H9 (cell line): ENCODE data around the gene ZNF205. TPM values are rescaled to one million over a fixed set of nuclear protein-coding genes. Genes with fewer than 3 reads are reported as not detected.

Experiments used
- DNase-seq: peaks from one replicate; pipeline ENCODE4 v3.0.0-alpha.2; 2017
- H2AFZ ChIP-seq: one replicate; pipeline ENCODE4 v1.6.1; 2013; ENCODE audit warnings: mild to moderate bottlenecking, low read length, control low read depth, moderate library complexity
- H2AK5ac ChIP-seq: 2 replicates; pipeline ENCODE4 v1.6.1; 2013; ENCODE audit warnings: low read length, control low read depth, mixed read lengths; ENCODE audit not compliant: insufficient read length
- H2BK120ac ChIP-seq: one replicate; pipeline ENCODE4 v1.6.1; 2013; ENCODE audit warnings: low read depth, mild to moderate bottlenecking, low read length, control low read depth, inconsistent platforms; ENCODE audit not compliant: poor library complexity, severe bottlenecking
- H2BK12ac ChIP-seq: 2 replicates; pipeline ENCODE4 v1.6.1; 2013; ENCODE audit warnings: low read length, control low read depth, mixed read lengths, low read depth; ENCODE audit not compliant: insufficient read length
- H2BK15ac ChIP-seq: 2 replicates; pipeline ENCODE4 v1.6.1; 2013; ENCODE audit warnings: low read depth, low read length, control low read depth
- H2BK20ac ChIP-seq: one replicate; pipeline ENCODE4 v1.6.1; 2013; ENCODE audit warnings: low read depth, mild to moderate bottlenecking, low read length, control low read depth, inconsistent platforms; ENCODE audit not compliant: poor library complexity, severe bottlenecking
- H2BK5ac ChIP-seq: 2 replicates; pipeline ENCODE4 v1.6.1; 2013; ENCODE audit warnings: low read length, control low read depth, mixed read lengths; ENCODE audit not compliant: insufficient read length
- H3K14ac ChIP-seq: 2 replicates; pipeline ENCODE4 v1.6.1; 2013; ENCODE audit warnings: low read length, control low read depth; ENCODE audit not compliant: insufficient read depth
- H3K18ac ChIP-seq: 2 replicates; pipeline ENCODE4 v1.6.1; 2013; ENCODE audit warnings: low read depth, mild to moderate bottlenecking, mixed read lengths, low read length, control low read depth; ENCODE audit not compliant: insufficient read length
- H3K23ac ChIP-seq: 2 replicates; pipeline ENCODE4 v1.6.1; 2013; ENCODE audit warnings: low read length, control low read depth, mixed read lengths, low read depth; ENCODE audit not compliant: insufficient read length
- H3K23me2 ChIP-seq: 2 replicates; pipeline ENCODE4 v1.6.1; 2013; ENCODE audit warnings: low read depth, mild to moderate bottlenecking, mixed read lengths, low read length, control low read depth; ENCODE audit not compliant: insufficient read length, poor library complexity, severe bottlenecking
- H3K27ac ChIP-seq: 2 replicates; pipeline ENCODE4 v1.5.1; 2013; ENCODE audit warnings: low read length, control low read depth, mixed read lengths, low read depth; ENCODE audit not compliant: insufficient read length
- H3K27me3 ChIP-seq: 2 replicates; pipeline ENCODE4 v1.6.1; 2013; ENCODE audit warnings: low read length, control low read depth, inconsistent platforms; ENCODE audit not compliant: insufficient read depth
- H3K4ac ChIP-seq: 2 replicates; pipeline ENCODE4 v1.6.1; 2013; ENCODE audit warnings: low read depth, mild to moderate bottlenecking, control low read depth, inconsistent platforms, low read length, moderate library complexity
- H3K4me1 ChIP-seq: 2 replicates; pipeline ENCODE4 v1.6.1; 2013; ENCODE audit warnings: low read length, control low read depth, inconsistent platforms; ENCODE audit not compliant: insufficient read depth
- H3K4me2 ChIP-seq: 2 replicates; pipeline ENCODE4 v1.6.1; 2013; ENCODE audit warnings: low read length, control low read depth, mixed read lengths; ENCODE audit not compliant: insufficient read length, insufficient read depth
- H3K56ac ChIP-seq: 2 replicates; pipeline ENCODE4 v1.6.1; 2013; ENCODE audit warnings: low read depth, mild to moderate bottlenecking, mixed read lengths, low read length, control low read depth; ENCODE audit not compliant: insufficient read length
- H3K79me1 ChIP-seq: 2 replicates; pipeline ENCODE4 v1.6.1; 2013; ENCODE audit warnings: low read depth, mild to moderate bottlenecking, moderate library complexity, low read length, control low read depth, inconsistent platforms; ENCODE audit not compliant: insufficient read depth, poor library complexity, severe bottlenecking
- H3K79me2 ChIP-seq: 2 replicates; pipeline ENCODE4 v1.6.1; 2013; ENCODE audit warnings: low read length, control low read depth, inconsistent platforms; ENCODE audit not compliant: insufficient read depth
- H3K9ac ChIP-seq: 2 replicates; pipeline ENCODE4 v1.6.1; 2013; ENCODE audit warnings: low read length, control low read depth, mixed read lengths; ENCODE audit not compliant: insufficient read length; ENCODE audit errors: extremely low read depth
- H3K9me3 ChIP-seq: one replicate; pipeline ENCODE4 v1.6.1; 2013; ENCODE audit warnings: low read depth, low read length, inconsistent platforms; ENCODE audit not compliant: control insufficient read depth
- H3T11ph ChIP-seq: one replicate; pipeline ENCODE4 v1.6.1; 2013; ENCODE audit warnings: mild to moderate bottlenecking, low read length, control low read depth, inconsistent platforms
- H4K20me1 ChIP-seq: one replicate; pipeline ENCODE4 v1.6.1; 2013; ENCODE audit not compliant: control insufficient read depth, insufficient read length, insufficient read depth
- H4K5ac ChIP-seq: 2 replicates; pipeline ENCODE4 v1.6.1; 2013; ENCODE audit warnings: low read depth, mild to moderate bottlenecking, mixed read lengths, low read length, control low read depth; ENCODE audit not compliant: insufficient read length
- H4K8ac ChIP-seq: replicated peaks from 2 replicates; pipeline ENCODE4 v1.6.1; 2013; ENCODE audit warnings: low read length, control low read depth, mixed read lengths, low read depth; ENCODE audit not compliant: insufficient read length
- H4K91ac ChIP-seq: 2 replicates; pipeline ENCODE4 v1.6.1; 2013; ENCODE audit warnings: low read depth, mild to moderate bottlenecking, moderate library complexity, mixed read lengths, low read length, control low read depth; ENCODE audit not compliant: insufficient read length
- H3K27ac Mint-ChIP-seq, 3 experiments: 2 replicates in 2 of 3; 3 replicates in 1 of 3; pipeline ENCODE4 v1.8.0; 2020 to 2021; ENCODE audit warnings: mixed read lengths in 3 of 3, mild to moderate bottlenecking in 1 of 3, moderate library complexity in 1 of 3
- H3K27me3 Mint-ChIP-seq: 2 replicates; pipeline ENCODE4 v1.8.0; 2021; ENCODE audit warnings: low read depth, mild to moderate bottlenecking, moderate library complexity, mixed read lengths
- H3K36me3 Mint-ChIP-seq, 3 experiments: 2 replicates in 2 of 3; 3 replicates in 1 of 3; pipeline ENCODE4 v1.8.0; 2020 to 2021; ENCODE audit warnings: low read depth in 3 of 3, mixed read lengths in 3 of 3; ENCODE audit not compliant: insufficient read depth in 1 of 3
- H3K4me1 Mint-ChIP-seq, 2 experiments: 2 replicates each; pipeline ENCODE4 v1.8.0; 2020; ENCODE audit warnings: mixed read lengths in 2 of 2
- H3K4me3 Mint-ChIP-seq, 2 experiments: 2 replicates in 1 of 2; 3 replicates in 1 of 2; pipeline ENCODE4 v1.8.0; 2020 to 2021; ENCODE audit warnings: mild to moderate bottlenecking in 2 of 2, mixed read lengths in 2 of 2, moderate library complexity in 1 of 2
- H3K9me3 Mint-ChIP-seq, 2 experiments: 2 replicates in 1 of 2; 3 replicates in 1 of 2; pipeline ENCODE4 v1.8.0; 2020; ENCODE audit warnings: mild to moderate bottlenecking in 2 of 2, mixed read lengths in 2 of 2, moderate library complexity in 1 of 2
- WGBS: extraction: QIAGEN DNeasy Blood & Tissue Kit; methylation state at CpG from one replicate; pipeline ENCODE4 v1.1.7; 2013; ENCODE audit warnings: missing lambda C conversion rate, low lambda C conversion rate, mixed read lengths; ENCODE audit not compliant: insufficient read length; ENCODE audit errors: extremely low coverage; 5-methylcytosine and 5-hydroxymethylcytosine counted together
- total RNA-seq: library from RNA; stranded (reverse); gene quantifications from 2 replicates; pipeline ENCODE4 v1.2.1, GENCODE V29; 2021
- TF ChIP-seq, protein P1 (sequence below): fragments of 200-600 bp; sonication (generic); conservative IDR thresholded peaks from 3 replicates; pipeline ENCODE4 v1.8.0; 2021; ENCODE audit warnings: antibody characterized with exemption, mild to moderate bottlenecking

Gene ZNF205
- total RNA-seq, 1 experiment from 2014 or later = 16.8 TPM

DNA sequence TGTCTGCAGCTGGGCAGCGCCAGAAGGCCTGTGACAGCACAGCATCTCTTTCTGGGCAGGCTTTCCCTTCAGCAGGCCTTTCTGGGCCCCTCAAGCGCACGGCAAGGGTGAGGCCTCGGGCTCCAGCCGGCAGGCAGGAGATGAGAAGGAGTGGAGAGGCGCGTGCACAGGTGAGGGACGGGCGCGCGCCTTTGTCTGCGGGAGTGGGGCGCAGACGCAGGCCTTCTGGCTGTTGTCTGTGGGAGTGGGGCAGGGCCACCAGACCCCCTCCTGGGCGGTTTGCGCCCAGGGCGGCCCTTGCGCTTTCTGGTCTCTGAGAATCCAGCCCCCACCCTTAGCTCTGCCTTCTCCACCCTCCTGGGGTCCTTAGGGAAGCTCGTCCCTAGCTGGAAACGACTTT lies 6.5 kb downstream of the ZNF205 start:
- Mint-ChIP-seq H3K27ac (no peak overlapping the region), H3K36me3 (peaks cover 14 to 45% (median 30%) of the 10 kb centered on the region in 3 experiments), H3K27me3 (no peaks in the 10 kb centered on the region; the same call in 1 of the 2 replicates), H3K4me3 (no peak overlapping the region), H3K9me3 (no peaks in the 10 kb centered on the region), H3K4me1 (peaks cover 9 to 10% of the 10 kb centered on the region in 2 experiments)
- H3K4ac ChIP-seq = no peak overlapping the region
- no peak overlapping the region for H3T11ph ChIP-seq
- WGBS = no CpG with 5 or more reads among the region's 20 CpGs
- H2AK5ac ChIP-seq = no peak overlapping the region
- H3K27ac ChIP-seq = no peak overlapping the region
- H3K23me2 ChIP-seq = peaks cover 4% of the 10 kb centered on the region
- no peak overlapping the region for H2BK12ac ChIP-seq
- no peaks in the 10 kb centered on the region for H3K4me1 ChIP-seq
- no peak overlapping the region for H4K91ac ChIP-seq
- no peak overlapping the region for H3K9ac ChIP-seq
- no peak overlapping the region for H2BK20ac ChIP-seq
- no peak overlapping the region for H2AFZ ChIP-seq
- TF ChIP-seq, protein P1, sequence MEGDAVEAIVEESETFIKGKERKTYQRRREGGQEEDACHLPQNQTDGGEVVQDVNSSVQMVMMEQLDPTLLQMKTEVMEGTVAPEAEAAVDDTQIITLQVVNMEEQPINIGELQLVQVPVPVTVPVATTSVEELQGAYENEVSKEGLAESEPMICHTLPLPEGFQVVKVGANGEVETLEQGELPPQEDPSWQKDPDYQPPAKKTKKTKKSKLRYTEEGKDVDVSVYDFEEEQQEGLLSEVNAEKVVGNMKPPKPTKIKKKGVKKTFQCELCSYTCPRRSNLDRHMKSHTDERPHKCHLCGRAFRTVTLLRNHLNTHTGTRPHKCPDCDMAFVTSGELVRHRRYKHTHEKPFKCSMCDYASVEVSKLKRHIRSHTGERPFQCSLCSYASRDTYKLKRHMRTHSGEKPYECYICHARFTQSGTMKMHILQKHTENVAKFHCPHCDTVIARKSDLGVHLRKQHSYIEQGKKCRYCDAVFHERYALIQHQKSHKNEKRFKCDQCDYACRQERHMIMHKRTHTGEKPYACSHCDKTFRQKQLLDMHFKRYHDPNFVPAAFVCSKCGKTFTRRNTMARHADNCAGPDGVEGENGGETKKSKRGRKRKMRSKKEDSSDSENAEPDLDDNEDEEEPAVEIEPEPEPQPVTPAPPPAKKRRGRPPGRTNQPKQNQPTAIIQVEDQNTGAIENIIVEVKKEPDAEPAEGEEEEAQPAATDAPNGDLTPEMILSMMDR = no peak
- H3K18ac ChIP-seq = no peak overlapping the region
- H3K23ac ChIP-seq = no peak overlapping the region
- no peaks in the 10 kb centered on the region for H3K79me2 ChIP-seq
- H2BK120ac ChIP-seq = no peak overlapping the region
- H2BK5ac ChIP-seq = no peak overlapping the region
- no peak overlapping the region for H3K14ac ChIP-seq
- DNase-seq = no peak
- H3K27me3 ChIP-seq = no peaks in the 10 kb centered on the region
- no peak overlapping the region for H4K8ac ChIP-seq
- no peaks in the 10 kb centered on the region for H3K79me1 ChIP-seq
- H2BK15ac ChIP-seq = no peak overlapping the region
- H4K20me1 ChIP-seq = no peaks in the 10 kb centered on the region
- H3K9me3 ChIP-seq = no peaks in the 10 kb centered on the region
- no peak overlapping the region for H4K5ac ChIP-seq
- no peak overlapping the region for H3K4me2 ChIP-seq
- H3K56ac ChIP-seq = no peak overlapping the region
